Measurements from ENCODE around the gene ETS1.

GRCh38 chr11:128614026-128614425 lies 26.7 kb upstream of the ETS1 start:
- TF ChIP-seq, protein P1, sequence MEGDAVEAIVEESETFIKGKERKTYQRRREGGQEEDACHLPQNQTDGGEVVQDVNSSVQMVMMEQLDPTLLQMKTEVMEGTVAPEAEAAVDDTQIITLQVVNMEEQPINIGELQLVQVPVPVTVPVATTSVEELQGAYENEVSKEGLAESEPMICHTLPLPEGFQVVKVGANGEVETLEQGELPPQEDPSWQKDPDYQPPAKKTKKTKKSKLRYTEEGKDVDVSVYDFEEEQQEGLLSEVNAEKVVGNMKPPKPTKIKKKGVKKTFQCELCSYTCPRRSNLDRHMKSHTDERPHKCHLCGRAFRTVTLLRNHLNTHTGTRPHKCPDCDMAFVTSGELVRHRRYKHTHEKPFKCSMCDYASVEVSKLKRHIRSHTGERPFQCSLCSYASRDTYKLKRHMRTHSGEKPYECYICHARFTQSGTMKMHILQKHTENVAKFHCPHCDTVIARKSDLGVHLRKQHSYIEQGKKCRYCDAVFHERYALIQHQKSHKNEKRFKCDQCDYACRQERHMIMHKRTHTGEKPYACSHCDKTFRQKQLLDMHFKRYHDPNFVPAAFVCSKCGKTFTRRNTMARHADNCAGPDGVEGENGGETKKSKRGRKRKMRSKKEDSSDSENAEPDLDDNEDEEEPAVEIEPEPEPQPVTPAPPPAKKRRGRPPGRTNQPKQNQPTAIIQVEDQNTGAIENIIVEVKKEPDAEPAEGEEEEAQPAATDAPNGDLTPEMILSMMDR (conservative IDR thresholded peaks at IDR 0.05 in 1 of 2, IDR thresholded peaks at IDR 0.05 in 1 of 2; ENCODE audit: extremely low read depth in 1 of 2, insufficient read depth in 1 of 2, low read depth in 1 of 2, low read length in 2 of 2), result no peak
- TF ChIP-seq EZH2 (IDR thresholded peaks at IDR 0.05; ENCODE audit: borderline replicate concordance, low read length), result no peak

Measured in mammary epithelial cell (primary cell).